Measurements from ENCODE around the gene RANBP3L.

Gene RANBP3L

DNA sequence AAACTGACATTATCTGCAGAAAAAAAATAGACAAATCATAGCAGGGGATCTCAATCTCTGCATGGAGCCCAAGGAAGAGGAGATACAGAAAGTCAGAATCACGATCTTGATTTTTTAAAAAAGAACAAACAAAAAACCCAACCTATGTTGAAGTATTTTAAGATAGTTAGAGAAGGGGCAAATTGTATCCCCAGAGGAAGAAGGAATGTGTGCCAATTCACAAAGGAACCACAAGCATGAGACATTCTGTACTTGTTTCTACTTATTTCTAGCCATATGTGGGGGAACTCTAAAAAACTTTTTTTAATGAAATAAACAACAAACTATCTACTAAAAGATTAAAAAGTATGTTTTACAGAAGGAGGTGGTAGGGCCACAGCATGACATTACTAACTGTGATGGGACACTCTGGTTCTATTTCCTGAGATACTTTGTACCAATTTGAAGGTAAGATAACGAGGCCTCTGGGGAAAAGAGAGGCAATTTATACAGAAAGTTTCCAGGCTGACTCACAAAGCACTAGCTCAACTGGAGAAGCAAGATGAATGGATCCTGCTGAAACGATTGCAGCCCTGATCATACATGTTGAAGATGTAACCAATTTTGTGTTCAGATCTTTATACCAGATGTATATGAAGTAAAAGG is 22.5 kb downstream of the RANBP3L start:
- Histone ChIP-seq H3K36me3 (ENCODE audit: insufficient read depth, low read length) (no peaks in the 10 kb centered on the region), H3K27ac (ENCODE audit: low read depth, low read length) (no peak overlapping the region), H3K9ac (ENCODE audit: low read length) (no peak overlapping the region), H3K4me3 (ENCODE audit: low read depth in 1 of 2, low read length in 2 of 2) (no peak overlapping the region), H3K9me3 (ENCODE audit: low read length) (no peaks in the 10 kb centered on the region), H3K4me1 (ENCODE audit: insufficient read depth, low read length) (no peaks in the 10 kb centered on the region), H3K27me3 (ENCODE audit: control insufficient read depth in 1 of 2, insufficient read depth in 2 of 2, low read length in 2 of 2) (no peaks in the 10 kb centered on the region)

DNA sequence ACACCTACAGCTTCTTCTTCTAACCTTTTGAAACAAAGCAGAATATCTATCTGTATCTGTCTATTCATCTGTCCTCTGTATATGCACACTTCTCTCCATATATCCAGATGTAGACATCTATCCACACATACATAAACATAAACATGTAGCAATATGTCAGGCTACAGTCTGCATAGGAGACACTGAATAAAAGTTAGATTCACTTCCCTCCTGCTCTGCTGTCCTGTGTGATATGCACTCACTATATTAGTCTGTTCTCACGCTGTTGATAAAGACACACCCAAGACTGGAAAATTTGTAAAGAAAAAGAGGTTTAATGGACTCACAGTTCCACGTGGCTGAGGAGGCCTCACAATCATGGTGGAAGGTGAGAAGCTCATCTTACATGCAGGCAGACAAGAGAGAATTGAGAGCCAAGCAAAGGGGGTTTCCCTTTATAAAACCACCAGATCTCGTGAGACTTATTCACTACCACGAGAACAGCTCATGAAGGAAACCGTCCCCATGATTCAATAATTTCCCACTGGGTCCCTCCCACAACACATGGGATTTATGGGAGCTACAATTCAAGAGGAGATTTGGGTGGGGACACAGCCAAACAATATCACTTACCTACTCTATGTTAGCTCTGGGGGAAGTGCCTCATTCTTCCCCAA is 24.1 kb downstream of the RANBP3L start:
- no peak overlapping the region for H3K9ac ChIP-seq (ENCODE audit: low read length)
- no peaks in the 10 kb centered on the region for H3K27me3 ChIP-seq (ENCODE audit: control insufficient read depth in 1 of 2, insufficient read depth in 2 of 2, low read length in 2 of 2)
- H3K27ac ChIP-seq (ENCODE audit: low read depth, low read length), result no peak overlapping the region
- no peak overlapping the region for H3K4me3 ChIP-seq (ENCODE audit: low read depth in 1 of 2, low read length in 2 of 2)
- H3K36me3 ChIP-seq (ENCODE audit: insufficient read depth, low read length), result no peaks in the 10 kb centered on the region
- no peaks in the 10 kb centered on the region for H3K4me1 ChIP-seq (ENCODE audit: insufficient read depth, low read length)
- no peaks in the 10 kb centered on the region for H3K9me3 ChIP-seq (ENCODE audit: low read length)

DNA sequence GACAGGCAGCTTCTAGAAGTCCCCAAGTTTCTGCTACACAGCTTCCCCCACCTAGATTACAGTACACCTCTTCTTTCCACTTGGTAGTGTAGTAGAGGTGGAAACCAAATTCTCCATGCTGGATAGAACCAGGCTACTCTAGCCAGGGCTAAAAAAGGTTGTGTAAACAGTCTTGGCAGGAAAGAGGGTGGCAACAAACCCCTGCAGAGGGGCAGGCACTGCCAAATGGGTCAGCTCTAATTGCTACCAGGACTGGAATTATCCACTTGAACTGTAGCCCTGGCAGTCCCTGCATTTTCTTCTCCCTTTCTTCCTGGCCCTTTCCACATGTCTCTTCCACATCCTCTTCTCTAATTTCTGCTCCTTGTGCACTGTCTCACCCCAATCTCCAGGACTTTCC is 24.8 kb downstream of the RANBP3L start:
- Histone ChIP-seq H3K9ac (ENCODE audit: low read length) (no peak overlapping the region), H3K4me1 (ENCODE audit: insufficient read depth, low read length) (no peaks in the 10 kb centered on the region), H3K27ac (ENCODE audit: low read depth, low read length) (no peak overlapping the region), H3K27me3 (ENCODE audit: control insufficient read depth in 1 of 2, insufficient read depth in 2 of 2, low read length in 2 of 2) (no peaks in the 10 kb centered on the region), H3K9me3 (ENCODE audit: low read length) (no peaks in the 10 kb centered on the region), H3K4me3 (ENCODE audit: low read depth in 1 of 2, low read length in 2 of 2) (no peak overlapping the region), H3K36me3 (ENCODE audit: insufficient read depth, low read length) (no peaks in the 10 kb centered on the region)

DNA sequence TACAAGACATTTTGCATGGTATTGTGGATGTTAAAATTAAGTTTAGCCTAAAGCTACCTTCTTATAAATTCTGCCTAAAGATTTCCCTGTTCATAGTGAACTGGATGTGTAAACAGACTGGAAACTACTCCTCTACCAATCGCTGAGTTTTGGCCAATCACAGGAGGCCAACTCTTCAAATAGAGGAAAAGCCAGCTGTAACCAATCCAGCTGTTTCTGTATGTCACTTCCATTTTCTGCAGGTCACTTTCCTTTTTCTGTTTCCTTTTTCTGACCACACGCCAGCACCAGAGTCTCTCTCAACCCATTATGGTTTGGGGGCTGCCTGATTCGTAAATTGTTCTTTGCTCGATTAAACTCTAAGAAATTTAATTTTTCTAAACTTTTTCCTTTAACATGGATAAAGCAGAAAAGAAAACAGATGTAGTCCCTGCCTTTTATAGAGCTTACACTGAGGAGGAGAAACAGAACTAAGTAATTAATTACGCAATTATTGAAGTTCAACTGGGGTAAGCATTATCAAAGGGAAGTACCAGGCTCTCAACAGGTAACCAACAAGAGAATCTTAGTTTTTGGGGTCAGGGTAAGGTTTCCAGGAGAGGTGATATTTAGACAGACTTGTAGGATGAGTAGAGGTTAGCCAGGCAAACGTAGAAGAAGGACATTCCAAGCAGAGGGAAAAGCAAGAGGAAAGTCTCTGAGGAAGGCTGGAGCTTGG is 27.7 kb downstream of the RANBP3L start:
- Histone ChIP-seq H3K36me3 (ENCODE audit: insufficient read depth, low read length) (no peaks in the 10 kb centered on the region), H3K9ac (ENCODE audit: low read length) (no peak overlapping the region), H3K4me3 (ENCODE audit: low read depth in 1 of 2, low read length in 2 of 2) (no peak overlapping the region), H3K4me1 (ENCODE audit: insufficient read depth, low read length) (no peaks in the 10 kb centered on the region), H3K9me3 (ENCODE audit: low read length) (no peaks in the 10 kb centered on the region), H3K27ac (ENCODE audit: low read depth, low read length) (no peak overlapping the region), H3K27me3 (ENCODE audit: control insufficient read depth in 1 of 2, insufficient read depth in 2 of 2, low read length in 2 of 2) (no peaks in the 10 kb centered on the region)

DNA sequence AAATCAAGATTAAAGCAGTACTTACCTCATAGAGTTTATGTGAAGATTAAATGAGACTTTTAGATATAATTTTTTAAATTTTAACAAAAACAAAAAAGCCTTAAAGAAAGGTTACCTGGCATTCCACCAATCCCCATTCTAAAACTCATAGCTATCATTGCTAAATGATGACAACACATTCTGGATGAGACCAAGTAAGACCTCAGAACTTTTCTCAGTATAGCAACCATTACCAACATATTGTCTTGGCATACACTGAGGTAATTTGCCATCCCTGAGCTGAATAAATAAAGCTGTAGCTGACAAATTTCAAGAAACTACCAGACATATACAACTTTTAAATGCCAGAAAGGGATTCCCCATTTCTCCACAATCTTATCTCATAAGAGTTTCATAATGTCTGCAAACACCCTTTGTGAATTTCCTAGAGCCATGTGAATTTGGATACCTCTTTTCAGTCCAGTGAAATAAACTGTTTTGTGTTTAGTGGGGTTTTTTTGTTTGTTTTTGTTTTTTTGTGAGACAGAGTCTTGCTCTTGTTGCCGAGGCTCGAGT is 29.5 kb downstream of the RANBP3L start:
- Histone ChIP-seq H3K9ac (ENCODE audit: low read length) (no peak overlapping the region), H3K27me3 (ENCODE audit: control insufficient read depth in 1 of 2, insufficient read depth in 2 of 2, low read length in 2 of 2) (no peaks in the 10 kb centered on the region), H3K4me3 (ENCODE audit: low read depth in 1 of 2, low read length in 2 of 2) (no peak overlapping the region), H3K4me1 (ENCODE audit: insufficient read depth, low read length) (no peaks in the 10 kb centered on the region), H3K27ac (ENCODE audit: low read depth, low read length) (no peak overlapping the region), H3K36me3 (ENCODE audit: insufficient read depth, low read length) (no peaks in the 10 kb centered on the region), H3K9me3 (ENCODE audit: low read length) (no peaks in the 10 kb centered on the region)

DNA sequence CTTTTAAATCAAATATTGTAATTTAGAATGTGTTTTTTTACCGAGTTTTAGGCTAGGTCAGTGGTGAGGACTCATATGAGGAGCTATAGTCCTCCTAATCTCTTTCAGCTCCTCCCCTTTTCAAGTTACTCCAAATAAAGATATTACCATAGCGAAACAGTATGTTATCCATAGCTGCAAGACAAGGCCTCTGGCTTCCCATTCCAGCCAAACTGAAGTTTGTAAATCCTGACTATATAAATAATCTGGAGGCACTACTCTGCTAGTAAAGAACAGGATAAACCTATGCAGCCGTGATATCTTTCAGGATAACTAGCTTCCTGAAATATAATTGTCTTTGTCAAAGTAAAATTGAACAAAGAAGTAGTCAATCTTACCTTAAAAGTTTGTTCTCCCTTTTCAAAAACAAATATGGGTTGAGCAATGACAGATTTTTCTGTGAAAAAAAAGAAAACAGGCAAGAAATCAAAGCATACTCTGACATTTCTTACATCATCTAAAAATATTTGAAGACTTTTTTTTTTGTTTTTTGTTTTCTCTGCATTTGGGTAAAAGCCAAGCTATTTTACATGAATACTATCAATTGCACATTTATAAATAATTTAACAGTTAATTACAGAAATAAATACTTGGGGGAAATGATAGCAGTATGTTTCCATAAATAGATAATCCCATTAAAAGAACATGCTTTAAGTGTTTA is 30.7 kb downstream of the RANBP3L start:
- no peak overlapping the region for H3K9ac ChIP-seq (ENCODE audit: low read length)
- no peak overlapping the region for H3K27ac ChIP-seq (ENCODE audit: low read depth, low read length)
- no peaks in the 10 kb centered on the region for H3K36me3 ChIP-seq (ENCODE audit: insufficient read depth, low read length)
- no peaks in the 10 kb centered on the region for H3K4me1 ChIP-seq (ENCODE audit: insufficient read depth, low read length)
- H3K27me3 ChIP-seq (ENCODE audit: control insufficient read depth in 1 of 2, insufficient read depth in 2 of 2, low read length in 2 of 2), result no peaks in the 10 kb centered on the region
- no peaks in the 10 kb centered on the region for H3K9me3 ChIP-seq (ENCODE audit: low read length)
- no peak overlapping the region for H3K4me3 ChIP-seq (ENCODE audit: low read depth in 1 of 2, low read length in 2 of 2)

DNA sequence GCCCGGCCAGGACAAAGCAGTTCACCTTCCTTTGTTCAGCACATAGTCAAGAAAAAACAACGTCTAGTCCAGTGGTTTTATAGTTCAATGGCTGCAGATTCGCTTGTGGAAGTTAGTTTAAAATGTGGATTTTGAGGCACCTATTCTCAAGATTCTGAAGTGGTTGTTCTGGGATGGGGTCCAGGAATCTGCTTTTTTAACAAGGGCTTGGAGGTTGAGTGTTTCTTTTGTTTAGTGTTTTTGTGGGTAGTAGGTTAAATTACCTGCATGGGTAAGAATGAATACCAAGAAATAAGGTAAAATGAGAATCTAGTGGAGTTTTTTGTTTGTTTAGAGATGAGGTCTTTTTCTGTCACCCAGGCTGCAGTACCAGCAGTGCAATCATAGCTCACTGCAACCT is 31.5 kb downstream of the RANBP3L start:
- no peak overlapping the region for H3K4me3 ChIP-seq (ENCODE audit: low read depth in 1 of 2, low read length in 2 of 2)
- H3K36me3 ChIP-seq (ENCODE audit: insufficient read depth, low read length), result no peaks in the 10 kb centered on the region
- no peaks in the 10 kb centered on the region for H3K9me3 ChIP-seq (ENCODE audit: low read length)
- H3K27ac ChIP-seq (ENCODE audit: low read depth, low read length), result no peak overlapping the region
- H3K9ac ChIP-seq (ENCODE audit: low read length), result no peak overlapping the region
- no peaks in the 10 kb centered on the region for H3K27me3 ChIP-seq (ENCODE audit: control insufficient read depth in 1 of 2, insufficient read depth in 2 of 2, low read length in 2 of 2)
- H3K4me1 ChIP-seq (ENCODE audit: insufficient read depth, low read length), result no peaks in the 10 kb centered on the region

DNA sequence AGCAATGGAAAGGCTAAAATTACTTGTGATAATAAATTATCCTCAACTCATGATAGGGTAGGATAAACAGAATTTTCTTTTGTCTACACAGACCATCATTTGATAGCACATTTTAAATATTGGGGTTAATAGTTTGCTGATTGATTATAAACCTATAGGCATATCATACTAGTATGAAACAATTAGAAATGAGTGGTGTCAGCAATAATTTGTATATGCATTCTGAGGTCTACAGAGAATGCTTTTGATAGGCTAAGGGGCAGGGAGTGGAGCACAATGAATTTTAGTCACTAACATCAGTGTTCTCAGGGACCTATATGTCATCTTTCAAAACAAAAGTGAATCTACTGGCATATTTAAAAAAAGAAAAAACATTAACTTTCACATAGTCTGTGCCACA is 32.2 kb downstream of the RANBP3L start:
- H3K9ac ChIP-seq (ENCODE audit: low read length), result no peak overlapping the region
- H3K9me3 ChIP-seq (ENCODE audit: low read length), result no peaks in the 10 kb centered on the region
- H3K27me3 ChIP-seq (ENCODE audit: control insufficient read depth in 1 of 2, insufficient read depth in 2 of 2, low read length in 2 of 2), result no peaks in the 10 kb centered on the region
- H3K4me1 ChIP-seq (ENCODE audit: insufficient read depth, low read length), result no peaks in the 10 kb centered on the region
- H3K4me3 ChIP-seq (ENCODE audit: low read depth in 1 of 2, low read length in 2 of 2), result no peak overlapping the region
- H3K27ac ChIP-seq (ENCODE audit: low read depth, low read length), result no peak overlapping the region
- no peaks in the 10 kb centered on the region for H3K36me3 ChIP-seq (ENCODE audit: insufficient read depth, low read length)

DNA sequence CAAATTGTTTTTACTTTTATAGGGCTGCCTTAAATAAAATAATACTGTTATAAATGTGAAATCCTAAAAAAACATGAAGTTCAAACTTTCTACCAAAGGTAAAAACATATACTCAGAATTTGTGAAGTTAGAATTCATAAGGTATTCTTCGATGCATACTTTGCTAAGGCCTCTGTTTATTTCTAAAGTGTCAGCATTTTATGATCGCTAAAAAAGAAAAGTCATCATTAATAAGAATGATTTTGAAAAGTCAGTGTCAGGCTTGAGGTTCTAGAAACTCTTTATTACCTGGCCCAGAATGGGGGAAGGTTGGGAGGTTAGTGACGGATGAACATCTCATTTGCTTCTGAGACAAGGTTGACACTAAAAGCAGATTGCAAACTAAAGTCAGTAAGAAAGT is 33.8 kb downstream of the RANBP3L start:
- Histone ChIP-seq H3K27ac (ENCODE audit: low read depth, low read length) (no peak overlapping the region), H3K4me1 (ENCODE audit: insufficient read depth, low read length) (no peaks in the 10 kb centered on the region), H3K36me3 (ENCODE audit: insufficient read depth, low read length) (no peaks in the 10 kb centered on the region), H3K4me3 (ENCODE audit: low read depth in 1 of 2, low read length in 2 of 2) (no peak overlapping the region), H3K27me3 (ENCODE audit: control insufficient read depth in 1 of 2, insufficient read depth in 2 of 2, low read length in 2 of 2) (no peaks in the 10 kb centered on the region), H3K9me3 (ENCODE audit: low read length) (no peaks in the 10 kb centered on the region), H3K9ac (ENCODE audit: low read length) (no peak overlapping the region)

DNA sequence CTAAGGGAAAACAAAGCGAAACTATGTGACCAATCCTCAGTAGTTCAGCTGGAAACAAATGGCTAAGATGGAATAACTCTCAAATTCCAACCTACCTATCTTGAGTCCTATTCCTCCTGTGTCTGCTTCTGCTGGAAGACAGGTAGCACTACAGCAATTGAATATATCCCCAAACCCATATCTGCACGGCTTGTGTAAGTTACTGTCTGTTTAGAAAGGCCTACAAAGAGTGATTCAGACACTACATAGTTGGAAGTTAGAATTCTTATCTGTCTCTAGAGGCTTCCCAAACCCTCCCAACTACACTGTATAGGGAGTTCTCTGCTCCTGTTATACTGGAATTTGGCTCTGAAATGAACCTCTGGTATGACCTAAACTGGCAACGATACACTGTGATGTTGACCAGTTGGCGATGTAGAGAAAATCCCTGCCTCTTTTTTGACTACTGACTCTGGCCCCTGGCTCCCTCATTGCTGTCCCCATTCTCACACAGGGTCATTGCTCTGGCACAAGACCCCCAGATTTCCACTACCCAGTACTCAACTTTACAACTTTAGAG is 37.4 kb downstream of the RANBP3L start:
- Histone ChIP-seq H3K27me3 (ENCODE audit: control insufficient read depth in 1 of 2, insufficient read depth in 2 of 2, low read length in 2 of 2) (no peaks in the 10 kb centered on the region), H3K36me3 (ENCODE audit: insufficient read depth, low read length) (no peaks in the 10 kb centered on the region), H3K4me1 (ENCODE audit: insufficient read depth, low read length) (no peaks in the 10 kb centered on the region), H3K9ac (ENCODE audit: low read length) (no peak overlapping the region), H3K4me3 (ENCODE audit: low read depth in 1 of 2, low read length in 2 of 2) (no peak overlapping the region), H3K27ac (ENCODE audit: low read depth, low read length) (no peak overlapping the region), H3K9me3 (ENCODE audit: low read length) (no peaks in the 10 kb centered on the region)

DNA sequence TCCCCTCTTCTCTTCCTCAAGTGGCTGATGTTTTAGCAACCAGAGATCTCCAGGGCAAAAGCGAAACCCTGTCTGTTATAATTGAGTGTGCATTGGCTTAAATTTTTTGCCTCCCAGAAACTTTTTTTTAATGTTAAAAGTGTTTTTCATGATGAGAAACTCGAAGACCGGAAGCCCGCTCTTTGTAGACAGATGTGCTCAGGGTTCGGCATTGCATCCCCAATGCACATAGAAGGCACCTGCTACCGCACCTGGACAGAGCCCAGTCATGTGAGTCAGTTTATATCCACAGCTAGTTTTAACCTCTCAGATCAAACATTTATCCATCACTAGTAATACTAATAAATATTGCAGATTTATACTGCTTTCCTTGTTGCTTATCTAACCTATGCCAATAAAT is 40.5 kb downstream of the RANBP3L start:
- Histone ChIP-seq H3K4me1 (ENCODE audit: insufficient read depth, low read length) (no peaks in the 10 kb centered on the region), H3K36me3 (ENCODE audit: insufficient read depth, low read length) (no peaks in the 10 kb centered on the region), H3K27me3 (ENCODE audit: control insufficient read depth in 1 of 2, insufficient read depth in 2 of 2, low read length in 2 of 2) (no peaks in the 10 kb centered on the region), H3K27ac (ENCODE audit: low read depth, low read length) (no peak overlapping the region), H3K9me3 (ENCODE audit: low read length) (no peaks in the 10 kb centered on the region), H3K4me3 (ENCODE audit: low read depth in 1 of 2, low read length in 2 of 2) (no peak overlapping the region), H3K9ac (ENCODE audit: low read length) (no peak overlapping the region)

Data from muscle layer of colon (tissue), 2 donors.